Tibial nerve (tissue), 4 donors: ENCODE measurements around the gene SLC2A6.

Source experiments
- CTCF ChIP-seq, 5 experiments: fragments of 200-600 bp in 3 of 5; fragments of 450-650 bp in 2 of 5; sonication (generic) in 3 of 5; IDR thresholded peaks; one replicate each; pipeline ENCODE4 v1.5.1; 2016 to 2019; ENCODE audit warnings: antibody characterized with exemption in 5 of 5, mild to moderate bottlenecking in 3 of 5, moderate library complexity in 2 of 5
- EP300 ChIP-seq, 2 donors: sonication (generic); formaldehyde crosslinking; IDR thresholded peaks; one replicate each; pipeline ENCODE4 v1.6.1; 2017; ENCODE audit warnings: antibody characterized with exemption in 2 of 2, mild to moderate bottlenecking in 1 of 2
- POLR2A ChIP-seq, 2 donors: fragments of 450-650 bp; IDR thresholded peaks; one replicate each; pipeline ENCODE4 v1.6.1; 2017; ENCODE audit warnings: antibody characterized with exemption in 2 of 2, mild to moderate bottlenecking in 2 of 2, moderate library complexity in 2 of 2

GRCh38 chr9:133477992-133478850, 678 bp downstream of the SLC2A6 start:
- TF ChIP-seq CTCF (IDR thresholded peaks at IDR 0.05) (no peak), POLR2A (IDR thresholded peaks at IDR 0.05) (no peak), EP300 (IDR thresholded peaks at IDR 0.05) (no peak)
